Tibial nerve (tissue), 4 donors: ENCODE results near the gene GSG1L.

Source experiments
- EP300 ChIP-seq, 2 donors: sonication (generic); formaldehyde crosslinking; IDR thresholded peaks; one replicate each; pipeline ENCODE4 v1.6.1; 2017; ENCODE audit warnings: antibody characterized with exemption in 2 of 2, mild to moderate bottlenecking in 1 of 2
- POLR2A ChIP-seq, 2 donors: fragments of 450-650 bp; IDR thresholded peaks; one replicate each; pipeline ENCODE4 v1.6.1; 2017; ENCODE audit warnings: antibody characterized with exemption in 2 of 2, mild to moderate bottlenecking in 2 of 2, moderate library complexity in 2 of 2
- TF ChIP-seq, protein P1 (sequence below), 5 experiments: fragments of 200-600 bp in 3 of 5; fragments of 450-650 bp in 2 of 5; sonication (generic) in 3 of 5; IDR thresholded peaks; one replicate each; pipeline ENCODE4 v1.5.1; 2016 to 2019; ENCODE audit warnings: antibody characterized with exemption in 5 of 5, mild to moderate bottlenecking in 3 of 5, moderate library complexity in 2 of 5

DNA sequence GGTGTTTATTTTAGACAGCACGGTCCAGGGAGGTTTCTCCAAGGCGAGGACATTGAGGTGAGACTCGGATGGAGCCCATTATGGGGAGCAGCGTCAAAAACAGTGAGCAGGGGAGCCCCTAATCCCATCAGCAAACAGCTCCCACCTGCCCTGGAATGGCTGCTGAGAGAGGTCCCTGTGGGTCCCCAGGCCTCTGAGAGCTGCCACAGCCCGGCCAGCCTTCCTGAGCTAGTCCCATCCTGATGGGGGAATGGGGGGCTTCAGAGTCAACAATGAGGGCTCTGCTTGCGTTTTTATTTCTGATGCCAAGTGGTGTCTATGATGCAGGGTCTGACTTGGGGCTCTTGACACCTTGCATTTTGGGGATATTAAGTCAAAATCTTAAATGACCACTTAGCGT, 128.4 kb downstream of the GSG1L start:
- TF ChIP-seq, protein P1, sequence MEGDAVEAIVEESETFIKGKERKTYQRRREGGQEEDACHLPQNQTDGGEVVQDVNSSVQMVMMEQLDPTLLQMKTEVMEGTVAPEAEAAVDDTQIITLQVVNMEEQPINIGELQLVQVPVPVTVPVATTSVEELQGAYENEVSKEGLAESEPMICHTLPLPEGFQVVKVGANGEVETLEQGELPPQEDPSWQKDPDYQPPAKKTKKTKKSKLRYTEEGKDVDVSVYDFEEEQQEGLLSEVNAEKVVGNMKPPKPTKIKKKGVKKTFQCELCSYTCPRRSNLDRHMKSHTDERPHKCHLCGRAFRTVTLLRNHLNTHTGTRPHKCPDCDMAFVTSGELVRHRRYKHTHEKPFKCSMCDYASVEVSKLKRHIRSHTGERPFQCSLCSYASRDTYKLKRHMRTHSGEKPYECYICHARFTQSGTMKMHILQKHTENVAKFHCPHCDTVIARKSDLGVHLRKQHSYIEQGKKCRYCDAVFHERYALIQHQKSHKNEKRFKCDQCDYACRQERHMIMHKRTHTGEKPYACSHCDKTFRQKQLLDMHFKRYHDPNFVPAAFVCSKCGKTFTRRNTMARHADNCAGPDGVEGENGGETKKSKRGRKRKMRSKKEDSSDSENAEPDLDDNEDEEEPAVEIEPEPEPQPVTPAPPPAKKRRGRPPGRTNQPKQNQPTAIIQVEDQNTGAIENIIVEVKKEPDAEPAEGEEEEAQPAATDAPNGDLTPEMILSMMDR (IDR thresholded peaks at IDR 0.05), result no peak
- TF ChIP-seq POLR2A (IDR thresholded peaks at IDR 0.05), result no peak
- TF ChIP-seq EP300 (IDR thresholded peaks at IDR 0.05), result no peak
